SW 1271 (cell line): Measurements from ENCODE around the gene ANKRD23.

Experiments used
- DNase-seq, 2 experiments: peaks; one replicate each; lab custom pipeline; 2025; lab: John Stamatoyannopoulos, UW

ANKRD23 gene

GRCh38 chr2:96838345-96839292, 5.2 kb downstream of the ANKRD23 start:
- DNase-seq, result no peak

GRCh38 chr2:96837575-96837974, 6.2 kb downstream of the ANKRD23 start:
- no peak for DNase-seq

GRCh38 chr2:96835830-96836229, 8.0 kb downstream of the ANKRD23 start:
- DNase-seq, result no peak

GRCh38 chr2:96832754-96833507, 10.9 kb downstream of the ANKRD23 start:
- DNase-seq, result no peak

- no peak for DNase-seq
These were observed 11.4 kb downstream of the ANKRD23 start for GRCh38 chr2:96832408-96832753.

GRCh38 chr2:96831679-96832078, 12.1 kb downstream of the ANKRD23 start:
- DNase-seq, result no peak

- no peak for DNase-seq
These were observed 13.7 kb downstream of the ANKRD23 start for GRCh38 chr2:96830044-96830562.

- no peak for DNase-seq
These were observed 14.9 kb downstream of the ANKRD23 start for GRCh38 chr2:96828874-96829273.

GRCh38 chr2:96828436-96828835, 15.4 kb downstream of the ANKRD23 start:
- no peak for DNase-seq

GRCh38 chr2:96826546-96827278, 17.1 kb downstream of the ANKRD23 start:
- no peak for DNase-seq

GRCh38 chr2:96825057-96825456, 18.8 kb downstream of the ANKRD23 start:
- no peak for DNase-seq

GRCh38 chr2:96824079-96824870, 19.5 kb downstream of the ANKRD23 start:
- no peak for DNase-seq

GRCh38 chr2:96823198-96823597, 20.6 kb downstream of the ANKRD23 start:
- no peak for DNase-seq

- DNase-seq, result no peak
These were observed 21.0 kb downstream of the ANKRD23 start for GRCh38 chr2:96822786-96823185.

GRCh38 chr2:96821113-96821675, 22.6 kb downstream of the ANKRD23 start:
- DNase-seq, result no peak

- no peak for DNase-seq
These were observed 23.8 kb downstream of the ANKRD23 start for GRCh38 chr2:96819876-96820511.

- no peak for DNase-seq
These were observed 24.5 kb downstream of the ANKRD23 start for GRCh38 chr2:96819128-96819875.

- no peak for DNase-seq
These were observed 25.9 kb downstream of the ANKRD23 start for GRCh38 chr2:96817882-96818281.

GRCh38 chr2:96816836-96817702, 26.8 kb downstream of the ANKRD23 start:
- DNase-seq, result no peak
